K562 (cell line): ENCODE data around the gene TMEM43. TPM values are rescaled to one million over a fixed set of nuclear protein-coding genes. Genes with fewer than 3 reads are reported as not detected.

Experiments used
- ARHGAP35 ChIP-seq: fragments of 450-650 bp; IDR thresholded peaks from 2 replicates; pipeline ENCODE4 v1.6.1; 2018; ENCODE audit not compliant: partially characterized antibody
- BMI1 ChIP-seq: fragments of 150-350 bp; IDR thresholded peaks from 2 replicates; pipeline ENCODE4 v1.6.1; 2014; ENCODE audit warnings: low read length
- BRD4 ChIP-seq: fragments of 200-600 bp; sonication (generic); IDR thresholded peaks from 2 replicates; pipeline ENCODE4 v1.6.1; 2017; ENCODE audit warnings: inconsistent platforms
- CHD7 ChIP-seq: fragments of 200-600 bp; sonication (generic); IDR thresholded peaks from one replicate; pipeline ENCODE4 v1.6.1; 2012; ENCODE audit warnings: mild to moderate bottlenecking, low read depth, low read length, inconsistent platforms
- CXXC5 ChIP-seq: fragments of 250-450 bp; sonication (Bioruptor Pico); IDR thresholded peaks from 2 replicates; pipeline ENCODE4 v1.8.0; 2022; ENCODE audit warnings: inconsistent platforms, mild to moderate bottlenecking, moderate library complexity
- EZH2 ChIP-seq: IDR thresholded peaks from 2 replicates; pipeline ENCODE4 v1.6.1; 2012; ENCODE audit warnings: low read depth, mild to moderate bottlenecking, inconsistent platforms, low read length, borderline replicate concordance
- FUS ChIP-seq: fragments of 200-400 bp; formaldehyde crosslinking; optimal IDR thresholded peaks from 2 replicates; pipeline ENCODE3; 2017; ENCODE audit warnings: low read depth, low read length
- GATA2 ChIP-seq: sonication (generic); formaldehyde crosslinking; IDR thresholded peaks from 2 replicates; pipeline ENCODE4 v1.4.0; 2020; ENCODE audit warnings: mild to moderate bottlenecking, missing genetic modification reagents
- GATAD2A ChIP-seq: fragments of 450-650 bp; IDR thresholded peaks from 2 replicates; pipeline ENCODE4 v1.6.1; 2017
- KAT7 ChIP-seq: sonication (generic); formaldehyde crosslinking; IDR thresholded peaks from 2 replicates; pipeline ENCODE4 v1.8.0; 2022; ENCODE audit warnings: missing genetic modification reagents, mild to moderate bottlenecking, borderline replicate concordance
- NFE2L1 ChIP-seq: fragments of 450-650 bp; IDR thresholded peaks from 2 replicates; pipeline ENCODE4 v1.6.1; 2016; ENCODE audit warnings: missing genetic modification characterization, low read depth, mild to moderate bottlenecking, missing compliant biosample characterization, moderate library complexity, borderline replicate concordance
- PCBP1 ChIP-seq: fragments of 200-400 bp; formaldehyde crosslinking; IDR thresholded peaks from 2 replicates; pipeline ENCODE4 v1.6.1; 2018; ENCODE audit warnings: mild to moderate bottlenecking, low read depth, low read length; ENCODE audit not compliant: poor library complexity, severe bottlenecking
- SRSF7 ChIP-seq: fragments of 200-400 bp; formaldehyde crosslinking; optimal IDR thresholded peaks from 2 replicates; pipeline ENCODE3; 2017; ENCODE audit warnings: mild to moderate bottlenecking, low read depth, low read length
- ZNF143 ChIP-seq: sonication (generic); formaldehyde crosslinking; IDR thresholded peaks from 2 replicates; pipeline ENCODE4 v1.9.0; 2022; ENCODE audit warnings: mild to moderate bottlenecking, missing genetic modification reagents
- ZNF197 ChIP-seq: fragments of 200-800 bp; sonication (Bioruptor generic); IDR thresholded peaks from 2 replicates; pipeline ENCODE4 v1.6.1; 2016; ENCODE audit warnings: low read depth, missing genetic modification characterization, missing compliant biosample characterization
- ZNF23 ChIP-seq: fragments of 250-450 bp; sonication (Bioruptor Pico); IDR thresholded peaks from 2 replicates; pipeline ENCODE4 v1.4.0; 2020; ENCODE audit warnings: mild to moderate bottlenecking
- ZNF282 ChIP-seq: sonication (generic); formaldehyde crosslinking; IDR thresholded peaks from 2 replicates; pipeline ENCODE4 v1.8.1; 2023; ENCODE audit warnings: missing genetic modification reagents
- ZNF436 ChIP-seq: fragments of 250-450, 450-650 bp; sonication (Bioruptor Pico); formaldehyde crosslinking; IDR thresholded peaks from 2 replicates; pipeline ENCODE4 v1.7.0; 2020; ENCODE audit warnings: mild to moderate bottlenecking
- ZSCAN29 ChIP-seq: fragments of 450-650 bp; IDR thresholded peaks from 2 replicates; pipeline ENCODE4 v1.6.1; 2017
- polyA plus RNA-seq, 8 experiments: library from polyadenylated mRNA; depleted of rRNA in 4 of 8; stranded (reverse) in 5 of 8; unstranded in 3 of 8; fragments of >200 nt; fragmentation: Nextera tagmentation in 2 of 8; fragmentation: Illumina TruSeq in 1 of 8; extraction: Ambion mirVana in 2 of 8; extraction: Trizol in 1 of 8; gene quantifications; 2 replicates each; pipeline versions ENCODE4 v1.2.1 to v1.2.3, GENCODE V29; 2011 to 2014; ENCODE audit warnings: inconsistent platforms in 1 of 8, missing spikeins in 1 of 8
- total RNA-seq, 7 experiments: library from RNA; depleted of rRNA in 6 of 7; stranded (reverse); fragments of >200 nt in 6 of 7; fragmentation: Illumina TruSeq in 2 of 7; extraction: Trizol in 2 of 7; gene quantifications; 2 replicates each; pipeline versions ENCODE4 v1.2.1 to v1.2.3, GENCODE V29; 2011 to 2021; ENCODE audit warnings: low replicate concordance in 1 of 7

TMEM43 gene
- total and polyA plus RNA-seq, 9 of the 15 experiments (the other 6 are each of a cell fraction or from before 2014, with no cell fraction given), result 16.7 to 46.1 (median 35.7) TPM

- TF ChIP-seq CHD7, result no peak
- TF ChIP-seq BMI1, result no peak
- TF ChIP-seq ZNF197, result peak; percentile 82; the same call in 1 of the 2 replicates
- TF ChIP-seq EZH2, result no peak
- TF ChIP-seq ARHGAP35, result no peak
- TF ChIP-seq GATAD2A, result no peak
- no peak for TF ChIP-seq ZNF23 (CRISPR knock-in tag)
- TF ChIP-seq SRSF7, result no peak
- no peak for TF ChIP-seq BRD4
- no peak for TF ChIP-seq NFE2L1
- no peak for TF ChIP-seq ZNF436 (CRISPR knock-in tag)
- TF ChIP-seq ZNF143 (CRISPR knock-in tag), result peak; percentile 98
- no peak; the same call in 1 of the 2 replicates for TF ChIP-seq ZSCAN29
- TF ChIP-seq PCBP1, result no peak
- peak; percentile 70; the same call in 1 of the 2 replicates for TF ChIP-seq KAT7 (CRISPR knock-in tag)
- peak; percentile 88 for TF ChIP-seq CXXC5 (CRISPR knock-in tag)
- peak; percentile 73 for TF ChIP-seq FUS
- no peak for TF ChIP-seq GATA2 (CRISPR knock-in tag)
- no peak for TF ChIP-seq ZNF282 (CRISPR knock-in tag)
Measured at GRCh38 chr3:14124615-14125192, at the start of gene TMEM43, which contains the start of gene CHCHD4 (continued).
